GM12864 (cell line): ENCODE results near the gene ADCY6.

Experiments
- DNase-seq: peaks from one replicate; pipeline ENCODE4 v3.0.0-alpha.2; 2011; ENCODE audit warnings: low read depth
- H3K4me3 ChIP-seq: 2 replicates; pipeline ENCODE4 v1.5.1; 2011; ENCODE audit warnings: mild to moderate bottlenecking, low read depth, low read length, control low read depth
- CTCF ChIP-seq: IDR thresholded peaks from 2 replicates; pipeline ENCODE4 v1.5.1; 2011; ENCODE audit warnings: low read depth, mild to moderate bottlenecking, moderate library complexity, low read length, control low read depth, inconsistent platforms; ENCODE audit errors: missing control alignments

Gene ADCY6

GRCh38 chr12:48788854-48789775 is at the start of gene ADCY6:
Gene ADCY6 (minus strand): TSS chr12:48789089. CDS start chr12:48783434, 5,655 bp downstream.
- H3K4me3 ChIP-seq = no peak within 1 kb of the TSS; the same call in 1 of the 2 replicates
- DNase-seq = no peak
- no peak for TF ChIP-seq CTCF

- DNase-seq = no peak
- no peak overlapping the region for H3K4me3 ChIP-seq
- no peak for TF ChIP-seq CTCF
Measured at GRCh38 chr12:48838048-48838447, 49.2 kb upstream of the ADCY6 start.

- no peak for TF ChIP-seq CTCF
- DNase-seq = no peak
- H3K4me3 ChIP-seq = no peak overlapping the region
Measured at GRCh38 chr12:48832321-48833060, 43.6 kb upstream of the ADCY6 start.

- no peak for DNase-seq
- TF ChIP-seq CTCF = no peak
- H3K4me3 ChIP-seq = no peak overlapping the region
Measured at GRCh38 chr12:48831257-48831656, 42.4 kb upstream of the ADCY6 start.

GRCh38 chr12:48828841-48829575 is 40.1 kb upstream of the ADCY6 start:
- H3K4me3 ChIP-seq = no peak overlapping the region
- TF ChIP-seq CTCF = no peak
- DNase-seq = no peak

- no peak for DNase-seq
- H3K4me3 ChIP-seq = no peak overlapping the region
- TF ChIP-seq CTCF = no peak
Measured at GRCh38 chr12:48828293-48828692, 39.4 kb upstream of the ADCY6 start.
